ENCODE measurements around the gene TSPAN14.

DNA sequence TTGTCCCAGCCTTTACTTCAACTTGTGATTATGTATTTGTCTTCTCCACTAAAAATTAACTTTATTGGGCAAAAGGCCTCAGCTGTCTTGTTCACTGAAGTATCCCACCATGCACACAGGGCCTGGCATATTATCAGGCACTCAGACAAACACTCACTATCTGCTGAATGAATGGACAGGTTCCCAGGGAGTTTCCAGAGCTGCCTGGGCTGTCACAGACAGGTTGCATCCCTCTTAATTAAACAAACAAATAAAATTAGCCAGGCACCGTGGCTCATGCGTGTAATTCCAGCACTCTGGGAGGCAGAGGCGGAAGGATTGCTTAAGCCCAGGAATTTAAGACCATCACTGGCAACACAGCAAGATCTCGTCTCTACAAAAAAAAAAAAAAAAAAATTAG, 1.5 kb upstream of the TSPAN14 start:
- TF ChIP-seq, protein P1, sequence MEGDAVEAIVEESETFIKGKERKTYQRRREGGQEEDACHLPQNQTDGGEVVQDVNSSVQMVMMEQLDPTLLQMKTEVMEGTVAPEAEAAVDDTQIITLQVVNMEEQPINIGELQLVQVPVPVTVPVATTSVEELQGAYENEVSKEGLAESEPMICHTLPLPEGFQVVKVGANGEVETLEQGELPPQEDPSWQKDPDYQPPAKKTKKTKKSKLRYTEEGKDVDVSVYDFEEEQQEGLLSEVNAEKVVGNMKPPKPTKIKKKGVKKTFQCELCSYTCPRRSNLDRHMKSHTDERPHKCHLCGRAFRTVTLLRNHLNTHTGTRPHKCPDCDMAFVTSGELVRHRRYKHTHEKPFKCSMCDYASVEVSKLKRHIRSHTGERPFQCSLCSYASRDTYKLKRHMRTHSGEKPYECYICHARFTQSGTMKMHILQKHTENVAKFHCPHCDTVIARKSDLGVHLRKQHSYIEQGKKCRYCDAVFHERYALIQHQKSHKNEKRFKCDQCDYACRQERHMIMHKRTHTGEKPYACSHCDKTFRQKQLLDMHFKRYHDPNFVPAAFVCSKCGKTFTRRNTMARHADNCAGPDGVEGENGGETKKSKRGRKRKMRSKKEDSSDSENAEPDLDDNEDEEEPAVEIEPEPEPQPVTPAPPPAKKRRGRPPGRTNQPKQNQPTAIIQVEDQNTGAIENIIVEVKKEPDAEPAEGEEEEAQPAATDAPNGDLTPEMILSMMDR (conservative IDR thresholded peaks at IDR 0.05; ENCODE audit: low read length): no peak
- TF ChIP-seq EZH2phosphoT487 (IDR thresholded peaks at IDR 0.05; ENCODE audit: borderline replicate concordance, low read depth, low read length): no peak
